Measurements from ENCODE around the gene OR51A2. TPM values are rescaled to one million over a fixed set of nuclear protein-coding genes. Genes with fewer than 3 reads are reported as not detected.
A peak's percentile ranks its signal among the peaks of the same experiment; 100 is the strongest.

Gene OR51A2
- total and polyA plus RNA-seq, 9 of the 15 experiments (the other 6 are each of a cell fraction or from before 2014, with no cell fraction given), result not detected

GRCh38 chr11:5004424-5005274 is 49.1 kb upstream of the OR51A2 start (continued):
- peak; percentile 61; the same call in 1 of the 2 replicates for TF ChIP-seq REST (IDR thresholded peaks at IDR 0.05; ENCODE audit: borderline replicate concordance)
- no peak for TF ChIP-seq REST (CRISPR knock-in tag; IDR thresholded peaks at IDR 0.05; ENCODE audit: low read depth)
